ENCODE results near the gene RGS21.

DNA sequence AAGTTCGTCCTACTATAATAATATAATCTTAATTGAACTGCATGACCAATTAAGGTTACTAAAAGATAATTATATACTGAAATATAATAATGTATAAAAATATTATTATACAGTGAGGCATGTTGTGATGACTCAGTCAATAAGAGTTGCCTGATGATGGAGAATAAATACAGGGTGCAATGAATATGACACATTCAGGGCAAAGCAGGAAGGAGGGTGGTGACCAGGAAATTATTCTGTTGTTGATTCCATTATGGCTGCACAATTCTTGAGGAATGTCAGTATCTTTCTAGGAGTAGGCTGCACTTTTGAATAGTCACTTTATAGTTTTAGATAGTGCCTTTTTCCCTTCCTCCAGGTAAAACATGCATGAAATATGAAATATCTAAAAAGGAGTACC lies 46.4 kb upstream of the RGS21 start:
- TF ChIP-seq, protein P1, sequence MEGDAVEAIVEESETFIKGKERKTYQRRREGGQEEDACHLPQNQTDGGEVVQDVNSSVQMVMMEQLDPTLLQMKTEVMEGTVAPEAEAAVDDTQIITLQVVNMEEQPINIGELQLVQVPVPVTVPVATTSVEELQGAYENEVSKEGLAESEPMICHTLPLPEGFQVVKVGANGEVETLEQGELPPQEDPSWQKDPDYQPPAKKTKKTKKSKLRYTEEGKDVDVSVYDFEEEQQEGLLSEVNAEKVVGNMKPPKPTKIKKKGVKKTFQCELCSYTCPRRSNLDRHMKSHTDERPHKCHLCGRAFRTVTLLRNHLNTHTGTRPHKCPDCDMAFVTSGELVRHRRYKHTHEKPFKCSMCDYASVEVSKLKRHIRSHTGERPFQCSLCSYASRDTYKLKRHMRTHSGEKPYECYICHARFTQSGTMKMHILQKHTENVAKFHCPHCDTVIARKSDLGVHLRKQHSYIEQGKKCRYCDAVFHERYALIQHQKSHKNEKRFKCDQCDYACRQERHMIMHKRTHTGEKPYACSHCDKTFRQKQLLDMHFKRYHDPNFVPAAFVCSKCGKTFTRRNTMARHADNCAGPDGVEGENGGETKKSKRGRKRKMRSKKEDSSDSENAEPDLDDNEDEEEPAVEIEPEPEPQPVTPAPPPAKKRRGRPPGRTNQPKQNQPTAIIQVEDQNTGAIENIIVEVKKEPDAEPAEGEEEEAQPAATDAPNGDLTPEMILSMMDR (IDR thresholded peaks at IDR 0.05), result no peak
- no peak for TF ChIP-seq POLR2A (IDR thresholded peaks at IDR 0.05)

All from lower leg skin (tissue), 3 donors.